Keratinocyte (primary cell): ENCODE measurements around the gene PPP2R1A. TPM values are rescaled to one million over a fixed set of nuclear protein-coding genes. Genes with fewer than 3 reads are reported as not detected.

Experiments used
- DNase-seq: peaks from one replicate; pipeline ENCODE4 v3.0.0-alpha.2; 2011; ENCODE audit warnings: low read depth, missing footprints, low spot score
- FAIRE-seq: peaks from 2 replicates; lab custom pipeline; 2011; peaks lifted over from hg19 to GRCh38; lab: Jason Lieb, UNC
- H2AFZ ChIP-seq: 2 replicates; pipeline ENCODE4 v1.6.0; 2012; ENCODE audit warnings: low read length, control low read depth, inconsistent platforms; ENCODE audit not compliant: control insufficient read depth
- H3K27ac ChIP-seq: 2 replicates; pipeline ENCODE4 v1.5.1; 2011; ENCODE audit warnings: low read length; ENCODE audit not compliant: control insufficient read depth, insufficient read depth
- H3K27me3 ChIP-seq: 3 replicates; pipeline ENCODE4 v1.6.0; 2011; ENCODE audit warnings: low read length; ENCODE audit not compliant: control insufficient read depth, insufficient read depth; ENCODE audit errors: extremely low read depth
- H3K36me3 ChIP-seq, 2 experiments: 2 replicates in 1 of 2; 3 replicates in 1 of 2; pipeline ENCODE4 v1.5.1; 2011; ENCODE audit warnings: low read length in 2 of 2, mild to moderate bottlenecking in 1 of 2; ENCODE audit not compliant: control insufficient read depth in 2 of 2, insufficient read depth in 2 of 2; ENCODE audit errors: extremely low read depth in 1 of 2
- H3K4me1 ChIP-seq: 3 replicates; pipeline ENCODE4 v1.5.1; 2011; ENCODE audit warnings: low read length; ENCODE audit not compliant: control insufficient read depth, insufficient read depth; ENCODE audit errors: extremely low read depth
- H3K4me2 ChIP-seq: 3 replicates; pipeline ENCODE4 v1.6.0; 2011; ENCODE audit warnings: low read depth, low read length; ENCODE audit not compliant: control insufficient read depth, insufficient read depth; ENCODE audit errors: extremely low read depth
- H3K4me3 ChIP-seq, 3 experiments: fragments of 200-600 bp in 1 of 3; sonication (generic) in 1 of 3; 2 replicates in 2 of 3; 3 replicates in 1 of 3; pipeline ENCODE4 v1.5.1; 2011 to 2016; ENCODE audit warnings: low read length in 3 of 3, mild to moderate bottlenecking in 3 of 3, control low read depth in 2 of 3, inconsistent platforms in 1 of 3, low read depth in 1 of 3, mixed read lengths in 1 of 3, mixed run types in 1 of 3, moderate library complexity in 1 of 3; ENCODE audit not compliant: control insufficient read depth in 2 of 3, insufficient read depth in 2 of 3; ENCODE audit errors: extremely low read depth in 1 of 3
- H3K79me2 ChIP-seq: 2 replicates; pipeline ENCODE4 v1.6.0; 2012; ENCODE audit warnings: low read length; ENCODE audit not compliant: control insufficient read depth, insufficient read depth
- H3K9ac ChIP-seq: 3 replicates; pipeline ENCODE4 v1.6.0; 2011; ENCODE audit warnings: low read length; ENCODE audit not compliant: control insufficient read depth, insufficient read depth; ENCODE audit errors: extremely low read depth
- H3K9me1 ChIP-seq: 3 replicates; pipeline ENCODE4 v1.6.0; 2011; ENCODE audit warnings: low read length; ENCODE audit not compliant: control insufficient read depth, insufficient read depth; ENCODE audit errors: extremely low read depth
- H3K9me3 ChIP-seq: 2 replicates; pipeline ENCODE4 v1.5.1; 2012; ENCODE audit warnings: low read depth, low read length; ENCODE audit not compliant: control insufficient read depth
- H4K20me1 ChIP-seq: 3 replicates; pipeline ENCODE4 v1.6.0; 2011; ENCODE audit warnings: low read length; ENCODE audit not compliant: control insufficient read depth, insufficient read depth; ENCODE audit errors: extremely low read depth
- CTCF ChIP-seq, 3 experiments: IDR thresholded peaks in 1 of 3; conservative IDR thresholded peaks in 1 of 3; optimal IDR thresholded peaks in 1 of 3; 2 replicates in 2 of 3; 3 replicates in 1 of 3; pipeline versions ENCODE3 to v1.5.1; 2011; ENCODE audit warnings: low read length in 3 of 3, mild to moderate bottlenecking in 3 of 3, moderate library complexity in 2 of 3, control low read depth in 1 of 3, inconsistent platforms in 1 of 3; ENCODE audit not compliant: insufficient read depth in 2 of 3; ENCODE audit errors: extremely low read depth in 1 of 3
- EZH2 ChIP-seq: IDR thresholded peaks from one replicate; pipeline ENCODE4 v1.6.1; 2012; ENCODE audit warnings: inconsistent platforms, mild to moderate bottlenecking, low read length, moderate library complexity
- dilution Hi-C: fragments of 300-500 bp; cut with MboI; formaldehyde crosslinking; loops from one replicate; pipeline ENCODE4 v1.7.0; 2020; ENCODE audit warnings: low sequenced_read_pairs; ENCODE audit not compliant: extremely low pct_ligation_motif_present
- polyA plus RNA-seq, 5 experiments: library from polyadenylated mRNA; depleted of rRNA in 3 of 5; stranded (reverse) in 3 of 5; stranded (forward) in 1 of 5; unstranded in 1 of 5; fragments of >200 nt; gene quantifications; 1 replicate in 1 of 5; 2 replicates in 3 of 5; 3 replicates in 1 of 5; pipeline versions ENCODE4 v1.2.1 to v1.2.3, GENCODE V29; 2011 to 2012; ENCODE audit warnings: missing spikeins in 2 of 5, low read depth in 1 of 5, low replicate concordance in 1 of 5

Gene PPP2R1A
- polyA plus RNA-seq, 1 donor (not counting 4 experiments of a cell fraction or from before 2014, with no cell fraction given): 130 TPM

- H3K27me3 ChIP-seq: no peaks in the 10 kb centered on the region
- peaks cover 17% of the 10 kb centered on the region for H3K4me1 ChIP-seq
- peaks cover 3% of the 10 kb centered on the region for H4K20me1 ChIP-seq
- no peak overlapping the region for H2AFZ ChIP-seq
- H3K4me3 ChIP-seq: no peak overlapping the region
- DNase-seq: no peak
- no peak for FAIRE-seq
- H3K9ac ChIP-seq: peak overlapping the region; percentile 44
- TF ChIP-seq CTCF (optimal IDR thresholded peaks at IDR 0.05 in 1 of 3, IDR thresholded peaks at IDR 0.05 in 1 of 3, conservative IDR thresholded peaks at IDR 0.05 in 1 of 3; ENCODE audit: extremely low read depth in 1 of 3, insufficient read depth in 2 of 3, low read length in 3 of 3): no peak
- TF ChIP-seq EZH2: no peak
- H3K36me3 ChIP-seq: peaks cover 23 to 28% of the 10 kb centered on the region in 2 experiments
- no peaks in the 10 kb centered on the region for H3K9me3 ChIP-seq
- H3K9me1 ChIP-seq: no peaks in the 10 kb centered on the region
- dilution Hi-C loops: no loop called here
- peak overlapping the region; percentile 74 for H3K27ac ChIP-seq
- H3K4me2 ChIP-seq: peak overlapping the region; percentile 1
- H3K79me2 ChIP-seq: no peaks in the 10 kb centered on the region
Observed at GRCh38 chr19:52230685-52231084, 40.8 kb downstream of the PPP2R1A start.

DNA sequence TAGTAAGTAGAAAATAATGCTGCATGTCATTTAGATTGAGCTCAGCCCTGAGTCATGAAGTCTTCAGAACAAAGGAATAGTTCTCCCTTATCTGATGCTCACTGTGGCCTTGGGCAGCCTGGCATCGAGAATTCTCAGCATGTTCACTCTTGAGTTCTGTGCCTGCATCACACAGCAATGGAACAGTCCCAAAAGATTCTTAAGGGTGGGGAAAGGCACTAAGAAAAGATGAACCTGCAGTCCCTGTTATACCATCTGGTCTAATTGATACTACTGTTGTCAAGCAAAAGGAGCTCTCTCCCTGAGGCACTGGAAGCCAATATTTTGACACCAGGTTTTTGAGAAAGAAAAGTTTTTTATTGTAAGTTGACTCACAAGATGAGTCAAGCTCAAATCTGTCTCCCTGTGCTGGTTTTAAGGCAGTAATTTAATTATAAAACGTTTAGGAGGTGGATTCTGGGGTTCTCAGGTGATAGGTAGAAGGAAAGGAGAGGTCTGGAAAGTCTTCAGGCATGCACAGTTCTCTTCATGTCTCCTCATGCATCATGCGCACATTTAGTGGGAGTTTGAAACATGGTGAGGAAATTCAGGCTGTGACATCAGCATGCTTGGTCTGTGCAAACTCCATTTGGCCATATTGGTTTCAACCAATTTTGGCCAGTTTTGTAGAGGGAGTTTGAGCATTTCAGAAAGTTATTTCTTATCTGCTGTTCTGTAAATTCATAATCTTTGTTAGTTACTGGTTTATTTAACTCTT lies 41.5 kb downstream of the PPP2R1A start:
- peak; percentile 26 for DNase-seq
- Histone ChIP-seq H3K4me3 (no peak overlapping the region), H3K27ac (peak overlapping the region; percentile 74), H2AFZ (no peak overlapping the region), H3K4me1 (peaks cover 17% of the 10 kb centered on the region), H3K9me1 (no peaks in the 10 kb centered on the region), H3K27me3 (no peaks in the 10 kb centered on the region), H3K4me2 (peak overlapping the region; percentile 1), H4K20me1 (peaks cover 3% of the 10 kb centered on the region), H3K9me3 (no peaks in the 10 kb centered on the region), H3K79me2 (no peaks in the 10 kb centered on the region), H3K9ac (peak overlapping the region; percentile 44), H3K36me3 (peaks cover 17 to 24% of the 10 kb centered on the region in 2 experiments)
- dilution Hi-C loops: no loop called here
- TF ChIP-seq EZH2 (no peak), CTCF (optimal IDR thresholded peaks at IDR 0.05 in 1 of 3, IDR thresholded peaks at IDR 0.05 in 1 of 3, conservative IDR thresholded peaks at IDR 0.05 in 1 of 3; ENCODE audit: extremely low read depth in 1 of 3, insufficient read depth in 2 of 3, low read length in 3 of 3) (no peak)
- FAIRE-seq: peak; percentile 80
